NCI-H1694 (cell line): ENCODE results near the gene SORCS2.

Experiments
- DNase-seq: peaks from one replicate; lab custom pipeline; 2025; lab: John Stamatoyannopoulos, UW

Gene SORCS2

DNA sequence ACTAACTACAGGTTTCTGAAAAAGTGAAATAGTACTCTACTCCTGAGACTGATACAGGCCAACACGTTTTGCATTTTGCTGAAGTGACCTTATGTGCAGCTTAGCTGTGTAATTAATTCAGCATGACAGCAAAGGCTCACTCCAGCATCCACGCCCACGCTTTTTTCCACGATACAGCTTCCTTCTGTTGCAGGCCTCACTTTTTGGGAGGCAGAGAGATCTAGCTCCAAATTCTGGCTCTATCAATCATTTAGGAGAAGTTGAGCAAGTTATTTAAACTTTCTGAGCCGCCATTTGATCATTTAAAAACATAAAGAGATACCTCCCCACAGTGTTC lies 587.1 kb downstream of the SORCS2 start:
- no peak for DNase-seq

DNA sequence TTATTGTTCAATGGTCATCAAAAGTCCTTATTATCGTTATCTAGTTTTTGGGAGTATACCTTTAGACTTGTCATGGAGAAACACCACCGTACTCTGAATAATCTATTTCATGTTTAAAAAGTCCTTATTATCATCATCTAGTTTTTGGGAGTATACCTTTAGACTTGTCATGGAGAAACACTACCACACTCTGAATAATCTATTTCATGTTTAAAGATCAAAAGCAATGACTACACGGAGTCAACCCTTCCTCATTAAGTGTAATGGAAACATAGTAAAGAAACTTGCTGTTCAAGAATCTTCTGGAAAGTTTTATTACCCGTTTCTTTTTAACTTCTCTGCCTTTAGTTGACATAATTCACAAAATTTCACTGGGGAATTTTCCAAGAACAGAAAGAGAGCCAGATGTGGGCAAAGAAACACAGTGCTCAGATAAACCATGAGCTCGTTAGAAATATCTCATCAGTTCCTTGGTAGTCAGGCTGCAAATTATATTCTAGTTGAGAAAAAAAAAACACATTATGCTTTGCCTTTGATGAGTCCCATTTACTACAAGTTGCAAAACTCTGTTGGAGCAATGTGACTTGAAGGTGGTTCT lies 588.5 kb downstream of the SORCS2 start:
- DNase-seq: no peak

DNA sequence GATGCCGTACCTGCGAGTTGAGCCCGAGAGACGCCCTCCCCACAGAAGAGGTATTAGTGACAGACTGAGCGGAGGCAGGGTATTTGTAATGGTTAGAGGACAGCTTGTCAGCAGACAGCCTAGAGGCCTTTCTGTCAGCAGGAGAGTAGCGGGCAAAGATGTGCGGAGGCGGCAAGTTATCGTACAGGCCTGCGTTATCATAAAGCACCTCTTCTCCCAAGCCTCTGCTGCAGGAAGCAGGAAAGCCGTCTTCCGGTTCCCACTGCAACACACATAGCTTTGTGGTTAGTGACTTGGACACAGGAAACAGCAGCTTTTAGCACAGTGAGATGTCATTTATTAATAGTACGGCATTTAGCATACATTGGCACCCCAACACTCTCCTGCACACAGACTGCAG lies 589.0 kb downstream of the SORCS2 start:
- no peak for DNase-seq

DNA sequence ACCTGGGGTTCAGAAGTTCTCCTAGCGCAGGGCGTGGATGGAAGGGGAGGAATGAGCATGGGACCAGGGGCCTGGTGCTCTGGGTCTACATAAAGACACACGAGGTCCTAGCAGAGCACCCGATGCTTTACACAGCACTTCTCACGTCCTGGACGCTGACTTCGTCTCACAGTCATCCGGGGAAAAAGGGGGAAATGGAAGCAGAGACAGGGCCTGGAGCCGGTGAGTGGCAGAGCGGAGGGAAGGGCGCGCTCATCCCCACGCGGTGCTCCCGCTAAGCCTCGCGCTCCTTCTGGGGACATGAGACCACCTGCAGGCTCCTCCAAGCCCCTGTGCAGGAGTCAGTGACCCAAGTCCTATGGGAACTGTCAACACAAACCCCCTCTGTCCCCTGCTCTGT lies 589.7 kb downstream of the SORCS2 start:
- no peak for DNase-seq

DNA sequence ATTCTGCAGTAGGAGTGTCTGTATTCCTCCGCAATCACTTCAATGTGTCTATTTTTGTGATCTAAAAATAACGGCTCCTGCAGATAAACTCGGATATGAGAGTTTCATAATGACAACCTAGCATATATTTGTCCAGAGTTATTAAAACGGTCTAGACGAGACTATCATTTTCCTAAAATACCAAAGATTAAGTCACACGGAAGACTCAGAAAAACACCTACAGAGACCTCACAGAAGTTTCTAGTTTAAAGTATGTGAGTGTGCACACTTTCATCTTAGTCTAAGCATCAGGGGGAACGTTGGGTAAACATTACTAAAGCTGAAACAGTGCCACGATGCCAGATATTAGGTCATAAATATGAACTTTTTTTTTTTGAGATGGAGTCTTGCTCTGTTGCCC lies 590.4 kb downstream of the SORCS2 start:
- DNase-seq: no peak

DNA sequence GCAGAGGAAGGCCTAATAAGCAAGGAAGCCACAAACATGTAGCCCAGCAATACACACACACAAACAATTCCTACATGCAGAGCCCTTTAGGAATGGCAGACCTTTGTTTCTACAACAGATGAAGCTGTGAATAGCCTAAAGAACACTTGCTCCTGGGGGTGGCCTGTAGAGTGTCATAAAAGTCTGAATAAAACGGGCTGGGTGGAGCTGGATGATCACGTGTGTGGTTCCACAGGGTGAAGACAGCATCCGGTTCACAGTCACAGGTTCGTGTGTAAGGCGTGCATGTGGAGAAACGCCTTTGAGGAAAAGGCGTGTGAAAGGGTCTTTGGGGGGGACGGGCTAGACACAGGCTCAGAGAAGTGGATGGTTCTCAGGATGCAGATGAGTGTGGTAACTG lies 591.2 kb downstream of the SORCS2 start:
- DNase-seq: no peak

DNA sequence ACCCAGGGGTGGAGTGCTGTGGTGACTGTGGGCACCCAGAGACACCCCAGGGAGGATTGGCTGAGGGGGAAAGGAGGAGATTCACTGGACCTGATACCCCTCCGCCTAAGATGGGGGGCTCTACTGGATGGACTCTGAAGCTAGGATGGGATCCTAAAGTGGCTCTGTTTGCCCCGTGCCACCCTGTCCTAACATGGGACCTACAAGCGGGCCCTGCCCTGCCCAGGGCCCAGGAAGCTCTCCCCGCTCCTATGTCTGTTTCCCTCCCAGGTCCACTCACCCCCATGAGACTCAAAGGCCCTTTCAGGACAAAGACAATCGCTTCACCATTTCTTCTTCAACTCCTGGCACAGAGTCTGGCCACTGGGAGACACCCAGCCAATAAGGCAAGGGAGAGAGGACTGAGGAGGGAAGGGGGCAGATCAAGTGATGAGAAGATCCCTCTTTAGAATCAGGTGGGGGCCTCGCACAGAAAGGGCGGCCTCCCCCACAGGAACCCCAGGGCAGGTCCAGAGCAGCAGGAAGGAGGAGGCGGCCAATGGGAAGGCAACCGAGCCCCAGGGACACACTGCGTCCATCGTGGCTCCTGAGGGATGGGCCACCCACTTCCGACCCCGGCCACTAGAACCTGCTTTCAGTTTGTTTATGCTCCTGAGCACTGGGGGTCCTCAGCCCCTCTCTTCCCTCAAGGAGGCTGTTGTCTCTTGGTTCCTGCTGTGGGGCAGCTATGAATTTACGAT lies 592.0 kb downstream of the SORCS2 start:
- DNase-seq: no peak

DNA sequence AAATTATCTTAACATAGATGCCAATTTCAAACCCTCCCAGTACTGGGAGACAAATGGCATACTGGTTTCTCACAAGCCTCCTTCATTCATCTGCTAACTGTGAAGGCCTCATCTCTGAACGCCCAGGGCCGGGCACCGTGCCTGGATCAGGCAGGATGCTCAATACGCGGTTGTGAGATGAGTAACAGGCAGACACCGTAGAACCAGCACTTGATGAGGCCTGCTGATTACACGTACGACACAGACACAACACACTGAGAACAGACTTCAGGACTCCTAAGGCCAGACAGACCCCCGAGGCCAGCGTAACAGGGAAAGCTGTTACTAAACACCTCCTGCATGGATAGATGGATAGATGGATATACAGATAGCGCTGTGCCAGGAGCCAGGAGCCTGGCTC lies 592.7 kb downstream of the SORCS2 start:
- no peak for DNase-seq

DNA sequence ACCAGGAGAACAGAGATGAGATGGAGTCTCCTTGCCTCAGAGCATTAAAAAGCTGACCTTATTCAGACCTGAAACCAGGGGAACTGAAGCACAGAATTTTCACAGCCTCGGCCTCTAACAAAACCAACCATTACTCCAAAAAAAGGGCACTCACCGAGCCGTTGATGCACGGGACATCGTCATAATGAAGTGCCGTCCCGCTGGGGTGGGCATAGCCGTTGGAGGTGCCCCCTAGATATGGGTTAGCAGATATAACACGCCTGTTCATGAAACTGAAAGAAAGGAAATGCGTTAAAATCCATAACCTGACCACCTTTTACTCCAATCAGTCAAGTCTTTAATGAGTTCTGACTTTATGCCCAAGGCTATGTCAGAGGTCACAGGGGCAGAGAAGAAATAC lies 593.7 kb downstream of the SORCS2 start:
- no peak for DNase-seq

DNA sequence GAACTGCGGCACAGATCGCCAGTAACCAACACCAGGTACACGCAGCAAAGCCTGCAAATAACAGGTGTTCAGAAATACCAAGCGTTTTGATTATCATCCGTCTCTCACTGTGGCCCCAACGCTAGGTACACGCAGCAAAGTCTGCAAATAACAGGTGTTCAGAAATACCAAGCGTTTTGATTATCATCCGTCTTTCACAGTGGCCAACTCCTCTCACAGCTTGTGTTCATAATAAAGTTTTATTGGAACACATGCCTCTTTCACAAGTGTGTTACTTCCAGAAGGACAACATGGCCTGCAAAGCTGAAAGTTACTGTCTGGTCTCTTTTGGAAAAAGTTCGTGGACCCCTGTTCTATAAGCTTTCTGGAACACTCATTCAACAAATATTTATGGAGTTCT lies 594.2 kb downstream of the SORCS2 start:
- DNase-seq: no peak

DNA sequence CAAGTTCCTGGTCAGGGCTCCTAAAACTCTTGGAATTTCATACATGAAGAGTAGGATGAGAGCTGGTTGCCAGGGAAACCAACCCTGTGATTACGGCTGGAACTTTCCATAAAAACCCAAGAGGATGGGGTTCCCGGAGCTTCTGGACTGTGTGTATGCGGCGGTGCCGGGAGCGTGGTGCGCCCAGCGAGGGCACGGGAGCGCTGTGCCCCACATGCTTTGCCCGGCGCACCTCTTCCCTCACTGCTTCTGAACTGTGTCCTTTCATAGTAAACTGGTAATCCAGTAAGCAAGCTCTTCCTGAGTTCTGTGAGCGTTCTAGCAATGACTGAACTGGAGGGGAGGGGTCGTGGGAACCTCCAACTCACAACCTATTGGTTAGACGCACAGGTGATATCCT lies 594.7 kb downstream of the SORCS2 start:
- DNase-seq: no peak

DNA sequence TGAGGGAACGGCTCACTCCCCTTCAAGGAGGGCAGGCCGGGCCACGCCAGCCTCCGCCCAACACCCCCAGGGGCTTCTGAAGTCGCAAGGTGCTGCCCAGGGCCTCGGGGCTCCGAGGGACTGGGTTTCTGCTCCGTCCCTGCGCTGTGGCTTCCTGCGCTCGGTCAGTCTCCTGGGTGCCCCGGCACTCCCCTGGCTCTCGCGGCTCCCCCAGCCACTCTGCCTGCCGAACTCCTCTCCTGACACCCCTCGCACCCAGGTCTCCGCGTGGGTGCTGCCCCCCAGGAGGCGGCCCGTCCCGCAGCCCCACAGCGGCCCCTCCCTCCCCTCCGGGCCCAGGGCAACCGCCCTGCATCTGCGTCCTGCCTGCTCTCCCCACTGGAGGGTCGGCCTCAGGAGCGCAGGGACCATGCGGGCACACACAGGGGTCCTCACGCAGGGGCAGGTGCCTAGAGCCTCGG lies 595.4 kb downstream of the SORCS2 start:
- DNase-seq: no peak

DNA sequence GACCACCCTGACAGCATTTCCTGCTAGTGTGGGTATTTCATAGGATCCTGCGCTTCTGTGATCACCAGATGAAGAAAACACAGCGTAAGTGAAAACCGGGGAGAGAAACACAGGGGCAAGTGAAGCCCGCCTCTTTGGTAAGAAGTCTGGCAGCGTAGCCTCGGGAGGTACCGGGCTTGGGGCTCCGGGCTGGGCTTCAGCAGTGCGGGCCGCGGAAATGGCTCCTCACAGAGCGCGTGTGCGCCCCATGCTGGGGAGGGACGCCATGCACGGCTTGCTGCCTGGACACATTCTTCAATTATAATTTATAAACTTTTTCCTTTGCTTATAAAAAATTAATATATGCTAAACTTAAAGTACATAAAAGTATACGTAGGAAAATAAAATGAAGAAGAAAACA lies 595.9 kb downstream of the SORCS2 start:
- no peak for DNase-seq

DNA sequence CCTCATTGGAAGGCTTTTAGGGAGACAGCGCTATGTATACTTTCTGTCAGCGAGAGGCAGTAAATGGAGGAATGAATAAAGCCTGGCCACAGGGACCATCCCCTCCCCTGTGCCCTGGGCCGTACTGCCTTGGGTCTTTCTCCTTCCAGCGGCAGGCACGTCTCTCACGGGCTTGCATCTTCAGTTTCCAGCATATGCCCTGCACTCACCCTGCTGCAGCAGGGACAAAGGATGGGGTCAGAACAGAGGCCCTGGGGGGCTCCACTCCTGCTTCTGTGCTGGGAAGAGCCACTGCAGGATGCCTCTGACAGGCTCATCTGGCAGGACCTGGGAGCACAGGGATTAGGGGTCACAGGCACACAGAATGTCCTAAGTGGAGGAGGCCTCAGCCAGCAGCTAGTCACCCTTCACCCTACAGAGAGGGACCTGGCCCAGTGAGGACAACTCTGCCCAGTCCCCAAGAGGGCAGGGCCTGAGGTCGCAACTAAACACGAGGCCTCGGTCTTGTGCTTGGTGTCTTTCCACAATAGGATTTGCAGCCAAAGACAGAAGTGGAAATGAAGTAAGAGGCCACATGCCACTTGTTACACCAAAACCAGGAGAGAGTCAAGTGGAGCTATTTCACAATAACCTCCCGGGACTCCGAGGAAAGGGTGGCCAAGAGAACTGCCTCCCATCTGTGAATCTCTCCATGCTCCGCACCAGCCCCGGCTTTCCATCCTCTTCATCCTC lies 596.5 kb downstream of the SORCS2 start:
- DNase-seq: no peak

DNA sequence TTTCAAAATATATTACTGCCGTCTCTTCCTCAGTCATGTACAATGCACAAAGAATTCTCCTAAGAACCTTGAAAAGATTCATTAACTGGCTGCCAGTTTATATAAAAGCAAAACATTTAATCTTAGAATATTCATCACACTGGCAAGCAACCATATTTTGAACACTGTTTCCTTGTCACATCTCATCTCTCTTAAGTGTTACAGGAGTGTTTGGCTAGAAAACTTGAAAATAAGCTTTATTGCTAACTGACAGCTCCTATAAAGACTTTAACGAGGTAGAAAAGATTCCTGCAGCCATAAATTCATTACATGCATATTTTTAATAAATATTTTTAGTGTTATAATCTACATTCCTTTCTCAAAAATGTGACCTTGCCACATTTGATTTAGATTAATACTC lies 597.7 kb downstream of the SORCS2 start:
- no peak for DNase-seq

DNA sequence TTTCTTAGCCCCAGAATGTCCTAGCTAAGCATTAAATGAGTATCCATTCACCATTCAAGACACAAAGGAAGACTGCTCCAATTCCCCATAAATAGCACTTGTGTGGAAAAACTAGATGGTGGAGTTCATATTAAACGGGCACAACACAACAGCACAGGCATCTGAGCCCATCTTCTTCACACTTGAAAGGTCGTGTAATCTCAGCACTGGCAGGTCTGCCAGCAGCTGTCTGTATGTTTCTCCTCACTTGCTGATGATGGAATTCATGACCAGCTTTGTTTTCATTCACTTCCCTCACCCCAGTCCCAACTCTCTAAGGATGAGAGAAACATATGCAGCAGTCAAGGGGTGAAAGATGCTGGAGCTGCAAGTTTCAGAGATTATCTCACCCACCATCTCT lies 598.7 kb downstream of the SORCS2 start:
- no peak for DNase-seq
